NT2/D1 (cell line): ENCODE results near the gene UTP4.

Experiments
- SUZ12 ChIP-seq: IDR thresholded peaks from 2 replicates; pipeline ENCODE4 v1.6.1; 2011; ENCODE audit not compliant: insufficient read length, insufficient read depth; ENCODE audit errors: extremely low read depth
- YY1 ChIP-seq: IDR thresholded peaks from 2 replicates; pipeline ENCODE4 v1.6.1; 2011; ENCODE audit not compliant: insufficient read length, insufficient read depth
- ZNF274 ChIP-seq: IDR thresholded peaks from 2 replicates; pipeline ENCODE4 v1.6.1; 2011; ENCODE audit warnings: mild to moderate bottlenecking, low read depth, low read length

GRCh38 chr16:69143116-69143515, 10.7 kb downstream of the UTP4 start:
- no peak for TF ChIP-seq SUZ12
- no peak for TF ChIP-seq YY1
- TF ChIP-seq ZNF274, result no peak
